Stimulated activated naive CD8-positive, alpha-beta T cell treated with anti-CD3 and anti-CD28 coated beads, Interleukin-15, Interleukin-2, amounts not matched to agents 100 ng/mL and 50 ng/mL, for 24 hours (primary cell): ENCODE results near the gene NPRL2.

Source experiments
- H3K27ac Mint-ChIP-seq: one replicate; pipeline ENCODE4 v1.8.0; 2021; ENCODE audit warnings: mild to moderate bottlenecking, mixed read lengths
- H3K27me3 Mint-ChIP-seq: one replicate; pipeline ENCODE4 v1.8.0; 2021; ENCODE audit warnings: mixed read lengths
- H3K36me3 Mint-ChIP-seq: one replicate; pipeline ENCODE4 v1.8.0; 2021; ENCODE audit warnings: low read depth, mixed read lengths
- H3K4me1 Mint-ChIP-seq: one replicate; pipeline ENCODE4 v1.8.0; 2021; ENCODE audit warnings: low read depth, mixed read lengths
- H3K4me3 Mint-ChIP-seq: one replicate; pipeline ENCODE4 v1.8.0; 2021; ENCODE audit warnings: mild to moderate bottlenecking, mixed read lengths
- H3K9me3 Mint-ChIP-seq: one replicate; pipeline ENCODE4 v1.8.0; 2021; ENCODE audit warnings: mixed read lengths

NPRL2 gene

DNA sequence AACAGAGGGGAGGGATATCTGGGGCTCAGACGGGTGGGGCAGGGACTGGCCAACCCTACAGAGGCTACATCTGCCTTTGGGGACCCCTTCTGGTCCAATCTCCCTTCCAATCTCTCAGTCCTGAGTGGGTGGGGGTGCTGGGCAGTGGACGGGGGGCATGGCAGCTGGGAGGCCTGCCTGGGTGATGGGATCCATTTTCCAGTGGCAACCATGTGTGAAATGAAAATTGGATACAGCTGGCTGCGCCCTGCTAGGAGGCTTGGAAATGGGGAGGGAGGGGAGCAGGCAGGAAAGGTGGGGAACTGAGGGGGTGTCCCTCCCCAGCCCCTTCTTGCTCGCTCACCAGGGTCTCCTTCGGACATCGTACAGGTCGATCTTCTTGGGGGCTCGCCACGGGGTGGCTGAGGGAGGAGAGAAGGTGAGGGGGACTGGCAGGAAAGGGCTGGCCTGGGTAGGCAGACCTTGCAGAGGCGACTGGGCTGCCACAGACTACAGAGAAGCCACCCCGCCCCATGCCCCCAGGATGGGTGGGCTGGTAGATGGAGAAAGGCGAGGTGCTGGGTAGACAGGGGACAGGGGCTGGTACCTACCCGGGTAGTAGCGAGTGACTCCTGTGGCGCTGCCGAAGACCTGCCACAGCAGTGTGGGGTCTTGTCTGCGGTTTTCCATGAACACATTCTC is 30.0 kb upstream of the NPRL2 start:
- Mint-ChIP-seq H3K27me3 (no peaks in the 10 kb centered on the region), H3K36me3 (no peaks in the 10 kb centered on the region), H3K4me1 (no peaks in the 10 kb centered on the region), H3K4me3 (no peak overlapping the region), H3K9me3 (no peaks in the 10 kb centered on the region), H3K27ac (no peak overlapping the region)

DNA sequence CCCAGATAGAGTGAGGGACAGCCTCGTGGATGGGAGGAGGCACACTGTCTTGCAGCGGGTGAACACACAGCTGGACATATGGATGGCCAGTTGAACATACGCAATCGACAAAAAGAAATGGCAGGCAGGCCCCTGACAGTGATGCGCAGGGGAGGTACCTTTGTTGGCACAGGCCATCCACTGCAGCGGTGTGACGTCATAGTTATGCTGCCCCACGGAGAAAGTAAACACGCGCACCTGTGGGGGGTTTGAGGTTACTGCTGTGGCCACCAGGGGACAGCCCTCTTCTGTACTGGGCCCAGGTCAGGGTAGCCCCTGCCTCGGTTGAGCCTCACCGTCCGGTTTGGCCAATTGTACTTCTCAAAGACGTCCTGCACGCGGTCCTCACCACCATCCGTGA is 28.2 kb upstream of the NPRL2 start:
- no peaks in the 10 kb centered on the region for H3K36me3 Mint-ChIP-seq
- H3K27me3 Mint-ChIP-seq: no peaks in the 10 kb centered on the region
- H3K9me3 Mint-ChIP-seq: no peaks in the 10 kb centered on the region
- no peak overlapping the region for H3K4me3 Mint-ChIP-seq
- H3K27ac Mint-ChIP-seq: no peak overlapping the region
- H3K4me1 Mint-ChIP-seq: no peaks in the 10 kb centered on the region

DNA sequence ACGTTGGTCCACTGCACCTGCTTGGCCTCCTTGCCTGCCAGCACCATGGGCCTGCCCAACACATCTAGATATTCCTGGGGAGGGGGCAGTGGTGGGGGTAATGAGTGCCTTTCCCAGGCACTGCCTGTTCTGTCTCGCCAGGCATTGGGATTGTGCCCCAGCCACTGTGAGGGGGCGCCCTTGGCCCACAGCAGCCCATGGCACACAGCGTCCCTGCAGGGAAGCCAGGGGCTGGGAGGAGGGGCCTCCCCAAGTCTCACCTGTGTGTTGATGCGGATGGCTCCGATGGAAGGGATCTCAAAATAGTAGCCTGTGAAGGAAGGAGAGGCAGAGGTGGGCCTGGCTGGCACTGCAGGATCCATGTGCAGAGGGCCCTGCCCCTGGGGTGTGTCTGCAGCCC is 27.4 kb upstream of the NPRL2 start:
- no peak overlapping the region for H3K27ac Mint-ChIP-seq
- no peaks in the 10 kb centered on the region for H3K9me3 Mint-ChIP-seq
- no peak overlapping the region for H3K4me3 Mint-ChIP-seq
- no peaks in the 10 kb centered on the region for H3K27me3 Mint-ChIP-seq
- H3K36me3 Mint-ChIP-seq: no peaks in the 10 kb centered on the region
- H3K4me1 Mint-ChIP-seq: peaks cover under 1% of the 10 kb centered on the region

DNA sequence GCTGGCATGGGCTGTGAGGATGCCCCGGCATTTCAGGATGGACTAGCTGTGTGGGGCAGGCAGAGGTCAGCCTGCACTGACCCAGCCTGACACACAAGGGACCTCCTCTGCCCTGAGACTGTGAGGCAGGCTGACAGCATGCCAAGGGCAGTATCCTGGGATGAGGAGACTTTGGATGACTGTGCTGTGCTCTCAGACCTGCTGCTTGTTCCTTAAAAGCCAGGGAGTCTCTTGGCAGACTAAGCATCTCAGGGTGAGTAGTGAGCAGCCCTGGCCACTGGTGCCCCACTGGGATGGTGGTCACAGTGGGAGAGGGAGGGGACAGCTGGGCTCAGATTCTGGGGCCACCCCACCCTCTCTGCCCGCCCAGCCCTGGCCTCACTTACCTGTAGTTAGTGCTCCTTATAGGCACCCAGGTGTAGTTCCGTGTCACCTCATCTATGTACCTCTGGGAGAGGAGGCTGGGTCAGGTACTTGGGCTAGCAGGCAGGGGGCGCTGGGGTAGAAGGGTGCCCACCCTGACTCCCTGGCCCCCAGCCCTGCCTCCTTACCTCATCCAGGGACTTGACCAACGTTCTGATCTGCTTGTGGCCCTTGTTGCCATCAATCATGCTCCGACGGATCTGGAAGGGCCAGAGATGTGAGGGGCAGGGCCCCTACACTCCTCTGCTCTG is 24.8 kb upstream of the NPRL2 start:
- H3K4me1 Mint-ChIP-seq: peaks cover 6% of the 10 kb centered on the region
- no peak overlapping the region for H3K4me3 Mint-ChIP-seq
- no peaks in the 10 kb centered on the region for H3K27me3 Mint-ChIP-seq
- H3K36me3 Mint-ChIP-seq: no peaks in the 10 kb centered on the region
- H3K27ac Mint-ChIP-seq: no peak overlapping the region
- H3K9me3 Mint-ChIP-seq: no peaks in the 10 kb centered on the region

DNA sequence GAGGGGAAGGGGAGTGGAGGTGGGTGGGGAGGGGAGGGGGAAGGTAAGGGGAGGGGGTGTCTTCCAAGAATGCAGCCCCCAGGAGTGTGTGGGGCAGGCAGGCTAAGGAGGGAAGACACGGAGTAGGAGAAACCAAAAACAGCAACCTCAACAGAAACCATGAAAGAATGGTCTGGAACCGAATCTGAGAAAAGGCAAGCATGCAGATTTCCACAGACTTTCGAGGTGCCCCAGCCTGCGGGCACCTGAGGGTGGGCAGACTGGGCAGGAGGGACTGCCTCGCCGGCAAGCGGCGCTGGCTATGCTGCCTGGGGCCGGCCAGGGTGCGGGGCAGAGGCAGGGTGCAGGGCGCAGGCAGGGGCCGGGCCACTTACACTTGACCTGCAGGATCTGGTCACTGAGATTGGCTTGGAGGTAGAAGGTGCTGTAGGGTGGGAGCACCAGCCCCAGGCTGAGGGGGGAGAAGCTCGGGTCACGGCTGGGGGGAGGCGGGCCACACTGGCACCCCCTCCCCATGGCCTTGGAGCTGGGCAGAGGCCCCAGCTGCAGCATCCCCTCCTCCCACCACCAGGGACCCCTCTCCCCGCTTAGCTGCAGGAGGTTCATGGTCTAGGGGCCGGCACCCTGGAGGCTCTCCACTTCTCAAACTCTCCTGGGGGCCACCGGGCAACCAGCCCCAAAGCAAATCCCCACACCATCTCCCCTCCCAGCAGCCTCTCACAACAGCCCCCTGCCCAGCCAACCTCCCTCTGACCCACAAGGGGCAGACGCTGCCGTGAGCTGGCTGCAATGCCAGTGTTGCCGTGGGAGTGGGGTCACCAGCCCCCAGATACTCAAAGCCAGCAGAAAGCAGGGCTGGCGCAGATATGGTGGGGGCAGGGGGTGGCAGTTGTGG is 24.0 kb upstream of the NPRL2 start:
- Mint-ChIP-seq H3K36me3 (no peaks in the 10 kb centered on the region), H3K9me3 (no peaks in the 10 kb centered on the region), H3K27me3 (no peaks in the 10 kb centered on the region), H3K27ac (no peak overlapping the region), H3K4me1 (peaks cover 6% of the 10 kb centered on the region), H3K4me3 (no peak overlapping the region)

DNA sequence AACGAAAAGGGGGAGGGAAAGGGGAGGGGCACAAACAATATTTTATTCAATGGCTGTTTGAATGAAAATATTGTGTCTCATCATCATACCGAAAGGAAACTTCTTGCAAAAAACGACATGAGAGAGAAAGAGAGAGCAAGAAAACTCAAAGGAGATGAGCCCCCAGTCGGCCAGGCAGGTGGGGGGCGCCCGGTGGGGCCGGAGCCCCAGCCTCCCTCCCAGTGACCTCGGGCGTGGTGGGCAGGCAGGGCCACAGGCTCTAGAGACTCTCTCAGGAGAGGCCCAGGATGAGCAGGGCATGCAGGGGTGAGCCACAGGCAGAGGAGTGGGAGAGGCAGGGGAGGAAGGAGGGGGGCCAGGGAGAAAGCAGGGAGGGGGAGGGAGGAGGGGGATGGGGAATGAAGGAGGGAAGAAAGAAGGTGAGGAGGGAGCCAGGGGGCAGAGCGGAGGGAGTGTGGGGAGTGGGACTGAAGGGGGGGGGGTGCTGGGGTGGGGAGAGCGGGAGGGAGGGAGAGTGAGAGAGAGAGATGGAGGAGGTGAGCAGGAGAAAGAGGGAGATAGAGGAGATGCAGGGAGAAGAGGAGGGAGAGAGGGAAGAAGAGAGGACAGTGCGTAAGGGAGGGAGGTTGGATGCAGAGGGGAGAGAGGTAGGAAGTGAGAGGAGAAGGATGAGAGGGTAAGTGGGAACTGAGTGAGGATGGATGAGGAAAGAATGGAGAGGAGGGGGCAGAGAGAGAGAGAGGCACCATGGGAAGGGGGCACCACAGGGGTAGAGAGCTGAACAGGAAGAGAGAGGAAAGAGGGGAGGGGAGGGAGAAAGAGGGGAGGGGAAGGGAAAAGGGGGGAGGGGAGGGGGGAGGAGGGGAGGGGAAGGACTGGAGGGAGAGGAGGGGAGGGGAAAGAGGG is 22.8 kb upstream of the NPRL2 start:
- Mint-ChIP-seq H3K36me3 (no peaks in the 10 kb centered on the region), H3K4me3 (no peak overlapping the region), H3K27me3 (no peaks in the 10 kb centered on the region), H3K4me1 (peaks cover 6% of the 10 kb centered on the region), H3K27ac (no peak overlapping the region), H3K9me3 (no peaks in the 10 kb centered on the region)

DNA sequence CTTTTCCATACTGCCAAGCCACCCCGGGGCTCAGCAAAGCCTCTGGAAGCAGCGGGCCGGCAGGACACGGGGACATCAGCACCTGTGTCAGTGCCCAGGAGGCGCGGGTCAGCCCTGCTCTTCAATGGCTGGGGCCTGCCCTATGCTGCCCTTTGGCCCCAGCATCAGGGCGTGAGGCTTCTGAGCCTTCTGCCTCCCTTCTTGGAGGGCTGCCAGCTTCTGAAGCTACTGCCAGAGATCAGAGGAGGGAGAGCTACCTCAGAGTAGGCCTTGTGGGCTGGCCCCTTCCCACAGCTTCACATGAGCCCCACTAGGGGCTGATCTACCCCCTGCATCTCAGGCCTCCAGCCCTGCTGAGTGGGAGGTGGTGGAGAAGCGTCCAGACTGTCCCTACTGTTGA is 21.8 kb upstream of the NPRL2 start:
- no peaks in the 10 kb centered on the region for H3K27me3 Mint-ChIP-seq
- no peaks in the 10 kb centered on the region for H3K36me3 Mint-ChIP-seq
- no peak overlapping the region for H3K27ac Mint-ChIP-seq
- H3K4me3 Mint-ChIP-seq: no peak overlapping the region
- H3K4me1 Mint-ChIP-seq: peaks cover 6% of the 10 kb centered on the region
- no peaks in the 10 kb centered on the region for H3K9me3 Mint-ChIP-seq

DNA sequence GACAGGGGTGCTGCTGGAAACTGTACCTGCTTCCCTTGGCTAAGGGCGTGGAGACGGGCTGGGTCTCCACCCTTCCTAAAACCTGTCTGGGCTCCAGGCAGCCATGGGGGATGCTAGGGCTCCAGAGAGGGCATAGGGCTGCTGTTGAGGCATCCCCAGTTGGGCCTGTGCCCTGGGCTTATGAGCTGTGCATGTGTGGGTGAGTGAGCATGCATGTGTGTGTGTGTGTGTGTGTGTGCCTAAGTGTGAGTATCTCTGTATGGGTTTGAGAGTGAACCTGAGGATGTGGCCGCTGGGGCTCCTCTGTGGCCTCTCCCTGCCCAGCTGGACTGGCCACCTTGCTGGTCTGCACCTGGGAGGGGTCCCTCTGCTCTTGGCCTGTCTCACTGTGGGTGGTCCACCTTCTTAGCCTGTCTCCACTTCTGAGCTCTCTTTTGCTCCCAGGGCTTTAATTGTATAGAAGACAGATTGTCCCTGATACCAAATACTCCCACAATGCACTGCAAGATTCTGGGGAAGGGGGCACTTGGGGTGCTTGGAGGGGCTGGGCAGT is 20.6 kb upstream of the NPRL2 start:
- Mint-ChIP-seq H3K9me3 (no peaks in the 10 kb centered on the region), H3K27ac (no peak overlapping the region), H3K27me3 (no peaks in the 10 kb centered on the region), H3K4me3 (no peak overlapping the region), H3K36me3 (no peaks in the 10 kb centered on the region), H3K4me1 (peaks cover 7% of the 10 kb centered on the region)

DNA sequence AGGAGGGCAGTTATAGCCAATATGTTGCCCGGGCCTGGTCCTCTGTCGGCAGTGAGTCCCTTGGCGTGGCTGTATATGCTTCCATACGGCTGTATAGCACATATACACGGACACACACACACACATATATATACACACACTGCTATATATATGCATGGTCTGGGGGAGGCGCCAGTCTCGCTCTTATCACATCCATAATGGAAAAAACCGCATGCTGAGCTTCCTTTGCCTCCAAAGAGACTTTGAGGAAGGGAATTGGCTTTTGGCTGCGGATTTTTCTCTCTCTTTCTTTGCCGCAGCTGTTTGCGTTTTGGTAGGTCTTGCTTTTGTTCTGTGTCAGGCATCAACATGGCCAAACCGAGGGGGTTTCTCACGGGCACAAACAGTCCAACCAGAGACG is 20.0 kb upstream of the NPRL2 start:
- H3K4me3 Mint-ChIP-seq: no peak overlapping the region
- H3K36me3 Mint-ChIP-seq: no peaks in the 10 kb centered on the region
- peaks cover 13% of the 10 kb centered on the region for H3K4me1 Mint-ChIP-seq
- no peak overlapping the region for H3K27ac Mint-ChIP-seq
- no peaks in the 10 kb centered on the region for H3K27me3 Mint-ChIP-seq
- no peaks in the 10 kb centered on the region for H3K9me3 Mint-ChIP-seq

DNA sequence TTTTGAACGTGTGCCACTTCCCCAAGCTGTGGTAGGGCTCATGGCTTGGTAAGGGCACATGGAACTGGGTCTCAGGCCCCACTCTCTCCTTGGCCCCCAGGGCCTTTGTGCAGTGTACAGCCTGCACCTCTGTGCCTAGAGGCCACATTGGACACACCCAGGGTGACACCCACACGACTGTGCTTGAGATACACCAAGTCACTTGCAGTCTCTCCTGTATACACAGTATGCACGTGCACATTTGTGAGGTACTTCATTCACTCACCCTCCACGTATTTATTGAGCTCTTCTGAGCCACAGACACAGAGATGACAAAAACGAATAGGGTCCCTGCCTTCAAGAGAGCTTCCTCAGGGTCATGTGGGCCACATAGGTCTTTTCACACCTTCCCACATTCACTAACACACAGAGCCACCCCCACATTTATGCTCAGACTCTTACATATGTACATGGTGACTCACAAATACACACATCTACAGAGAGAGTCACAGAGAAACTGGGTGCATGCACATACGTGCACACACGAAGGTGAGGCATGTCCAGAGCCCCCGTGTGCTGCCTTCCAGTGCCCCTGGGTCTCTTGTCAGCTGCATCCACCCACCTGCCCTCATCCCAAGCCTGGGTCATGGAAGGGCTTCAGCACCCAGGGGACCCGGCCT is 18.6 kb upstream of the NPRL2 start:
- no peaks in the 10 kb centered on the region for H3K27me3 Mint-ChIP-seq
- H3K9me3 Mint-ChIP-seq: no peaks in the 10 kb centered on the region
- no peaks in the 10 kb centered on the region for H3K36me3 Mint-ChIP-seq
- no peak overlapping the region for H3K27ac Mint-ChIP-seq
- no peak overlapping the region for H3K4me3 Mint-ChIP-seq
- peaks cover 16% of the 10 kb centered on the region for H3K4me1 Mint-ChIP-seq

DNA sequence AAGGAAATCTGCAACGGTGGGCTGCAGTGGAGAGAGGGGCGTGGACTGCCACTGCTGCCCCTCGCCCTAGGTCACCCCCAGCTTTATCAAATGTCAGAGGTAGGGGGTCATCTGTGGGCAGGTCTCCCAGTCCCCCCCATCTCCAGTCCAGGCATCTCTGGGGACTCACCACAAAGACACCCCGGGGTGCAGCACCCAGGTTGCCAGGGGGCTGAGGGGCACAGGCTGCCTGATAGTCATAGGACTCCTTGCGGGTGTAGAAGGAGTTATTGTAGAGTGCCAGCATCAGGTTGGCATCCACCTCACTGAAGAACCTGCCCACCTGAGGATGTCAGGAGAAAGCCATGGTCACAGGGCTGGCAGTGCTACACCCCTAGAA is 15.3 kb upstream of the NPRL2 start:
- peak overlapping the region; percentile 75 for H3K4me3 Mint-ChIP-seq
- H3K36me3 Mint-ChIP-seq: no peaks in the 10 kb centered on the region
- no peaks in the 10 kb centered on the region for H3K9me3 Mint-ChIP-seq
- no peaks in the 10 kb centered on the region for H3K27me3 Mint-ChIP-seq
- H3K4me1 Mint-ChIP-seq: peaks cover 10% of the 10 kb centered on the region
- H3K27ac Mint-ChIP-seq: no peak overlapping the region

DNA sequence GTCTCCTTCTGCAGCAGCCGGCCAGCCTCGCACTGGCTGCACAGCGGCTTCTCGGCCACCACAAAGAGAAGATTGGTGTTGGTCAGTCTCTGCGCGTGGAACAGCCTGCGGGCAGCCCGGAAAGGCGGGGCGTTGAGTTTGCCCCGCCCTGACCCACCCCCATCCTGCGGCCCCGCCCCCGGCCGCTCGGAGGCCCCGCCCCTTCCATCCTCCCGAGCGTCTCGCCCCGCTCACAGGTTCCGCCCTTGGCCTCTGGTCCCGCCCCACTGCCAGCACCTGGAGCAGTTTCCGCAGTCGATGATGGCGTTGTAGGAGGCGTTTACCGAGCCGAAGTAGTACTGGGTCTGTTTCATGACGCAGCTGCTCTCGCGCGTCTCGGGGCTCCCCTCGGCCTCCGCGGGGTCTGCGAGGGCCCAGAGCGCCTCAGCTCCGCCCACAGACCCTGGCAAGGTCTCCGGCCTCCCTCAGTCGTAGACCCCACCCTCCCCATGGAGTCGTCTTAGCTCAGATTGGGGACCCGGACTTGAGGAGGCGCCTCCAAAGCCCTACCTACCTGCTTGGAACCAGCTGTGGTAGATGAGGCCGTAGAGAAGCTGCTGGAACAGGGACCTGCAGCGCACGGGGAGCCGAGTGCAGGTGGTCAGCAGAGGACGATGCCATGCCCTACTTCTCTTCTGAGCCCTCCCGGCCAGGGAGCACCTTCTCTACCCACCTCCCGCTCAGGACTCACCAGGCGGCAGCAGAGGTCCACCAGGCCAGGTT is 14.7 kb upstream of the NPRL2 start:
- Mint-ChIP-seq H3K9me3 (no peaks in the 10 kb centered on the region), H3K27ac (no peak overlapping the region), H3K27me3 (no peaks in the 10 kb centered on the region), H3K36me3 (no peaks in the 10 kb centered on the region), H3K4me3 (peak overlapping the region; percentile 75), H3K4me1 (peaks cover 10% of the 10 kb centered on the region)

DNA sequence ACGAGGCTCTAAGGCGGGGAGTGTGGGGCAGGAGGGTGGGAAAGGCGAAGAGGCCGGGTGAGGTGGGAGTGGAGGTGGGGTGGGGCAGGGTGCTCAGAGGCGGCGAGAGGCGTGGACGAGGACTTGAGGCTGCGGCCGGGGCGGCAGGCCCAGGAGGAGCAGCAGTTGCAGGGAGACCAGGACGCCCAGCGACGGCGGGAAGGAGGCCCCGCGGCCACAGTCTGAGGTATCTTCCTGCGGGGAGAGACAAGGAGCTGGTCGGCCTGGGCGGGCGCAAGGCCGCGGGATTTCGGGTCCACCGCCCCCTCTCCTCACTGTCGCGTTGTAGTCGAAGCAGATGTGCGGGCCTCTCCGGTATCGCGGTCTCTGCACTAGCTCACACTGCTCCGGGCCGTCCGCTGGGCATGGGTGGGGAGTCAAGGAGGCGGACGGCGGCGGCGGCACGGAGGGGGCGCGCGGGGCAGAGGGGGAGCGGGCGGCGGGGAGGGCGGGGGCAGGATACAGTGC is 14.1 kb upstream of the NPRL2 start:
- Mint-ChIP-seq H3K27ac (no peak overlapping the region), H3K4me1 (peaks cover 17% of the 10 kb centered on the region), H3K4me3 (peak overlapping the region; percentile 75)

More for the DNA sequence above, 14.1 kb upstream of the NPRL2 start:
- Mint-ChIP-seq H3K9me3 (no peaks in the 10 kb centered on the region), H3K36me3 (no peaks in the 10 kb centered on the region), H3K27me3 (no peaks in the 10 kb centered on the region)
